Neutrophil (primary cell): Measurements from ENCODE around the gene TUBB4B.

Source experiments
- H3K27ac ChIP-seq: fragments of 200-600 bp; sonication (generic); 2 replicates; pipeline ENCODE4 v1.5.1; 2016; ENCODE audit warnings: mild to moderate bottlenecking, moderate library complexity
- H3K27me3 ChIP-seq: fragments of 200-600 bp; sonication (generic); 2 replicates; pipeline ENCODE4 v1.6.0; 2016; ENCODE audit warnings: mild to moderate bottlenecking
- H3K36me3 ChIP-seq: fragments of 200-600 bp; sonication (generic); 2 replicates; pipeline ENCODE4 v1.5.1; 2017
- H3K4me1 ChIP-seq, 2 experiments: fragments of 200-600 bp in 1 of 2; sonication (generic) in 1 of 2; 1 replicate in 1 of 2; 2 replicates in 1 of 2; pipeline versions ENCODE4 v1.5.1 to v1.6.1; 2013 to 2016; ENCODE audit warnings: low read depth in 1 of 2, low read length in 1 of 2, mild to moderate bottlenecking in 1 of 2, moderate library complexity in 1 of 2; ENCODE audit not compliant: control insufficient read depth in 1 of 2, insufficient read depth in 1 of 2
- H3K4me3 ChIP-seq, 2 experiments: fragments of 200-600 bp in 1 of 2; sonication (generic) in 1 of 2; 1 replicate in 1 of 2; 2 replicates in 1 of 2; pipeline ENCODE4 v1.5.1; 2013 to 2016; ENCODE audit warnings: low read depth in 1 of 2, low read length in 1 of 2, mild to moderate bottlenecking in 1 of 2, moderate library complexity in 1 of 2
- H3K9me3 ChIP-seq: fragments of 200-600 bp; sonication (generic); 2 replicates; pipeline ENCODE4 v1.5.1; 2016
- CTCF ChIP-seq: fragments of 200-600 bp; sonication (generic); IDR thresholded peaks from 2 replicates; pipeline ENCODE4 v1.5.1; 2016; ENCODE audit warnings: antibody characterized with exemption

The TUBB4B gene

GRCh38 chr9:137245450-137246421, 4.6 kb downstream of the TUBB4B start:
- TF ChIP-seq CTCF = no peak
- Histone ChIP-seq H3K9me3 (no peaks in the 10 kb centered on the region), H3K4me1 (peaks cover 28 to 29% of the 10 kb centered on the region in 2 experiments), H3K36me3 (peaks cover 23% of the 10 kb centered on the region), H3K27me3 (no peaks in the 10 kb centered on the region), H3K27ac (no peak overlapping the region), H3K4me3 (no peak overlapping the region)

- no peaks in the 10 kb centered on the region for H3K9me3 ChIP-seq
- peaks cover 16% of the 10 kb centered on the region for H3K36me3 ChIP-seq
- peaks cover 21% of the 10 kb centered on the region in 2 experiments for H3K4me1 ChIP-seq
- H3K27me3 ChIP-seq = no peaks in the 10 kb centered on the region
- no peak overlapping the region for H3K4me3 ChIP-seq
- H3K27ac ChIP-seq = no peak overlapping the region
- TF ChIP-seq CTCF = no peak
Observed at GRCh38 chr9:137247135-137247915, 6.2 kb downstream of the TUBB4B start.

GRCh38 chr9:137247916-137248175, 6.8 kb downstream of the TUBB4B start:
- no peaks in the 10 kb centered on the region for H3K9me3 ChIP-seq
- no peak overlapping the region for H3K27ac ChIP-seq
- TF ChIP-seq CTCF = no peak
- peaks cover 11% of the 10 kb centered on the region for H3K36me3 ChIP-seq
- no peaks in the 10 kb centered on the region for H3K27me3 ChIP-seq
- H3K4me3 ChIP-seq = no peak overlapping the region
- H3K4me1 ChIP-seq = peaks cover 15 to 16% of the 10 kb centered on the region in 2 experiments

- no peak overlapping the region for H3K27ac ChIP-seq
- TF ChIP-seq CTCF = no peak
- no peaks in the 10 kb centered on the region for H3K9me3 ChIP-seq
- H3K27me3 ChIP-seq = no peaks in the 10 kb centered on the region
- no peak overlapping the region for H3K4me3 ChIP-seq
- H3K4me1 ChIP-seq = peaks cover 9 to 13% of the 10 kb centered on the region in 2 experiments
- no peaks in the 10 kb centered on the region for H3K36me3 ChIP-seq
Observed at GRCh38 chr9:137250329-137251193, 9.5 kb downstream of the TUBB4B start.

- Histone ChIP-seq H3K27ac (no peak within 1 kb of the TSS), H3K9me3 (no peaks in the 10 kb centered on the region), H3K27me3 (no peaks in the 10 kb centered on the region), H3K4me3 (no peak within 1 kb of the TSS), H3K36me3 (no peaks in the 10 kb centered on the region), H3K4me1 (peaks cover 14 to 19% of the 10 kb centered on the region in 2 experiments)
- no peak for TF ChIP-seq CTCF
Observed at GRCh38 chr9:137251194-137251461, 10.0 kb downstream of the TUBB4B start, which contains the start of gene STPG3. TSS of gene STPG3 (plus strand) at chr9:137251286. CDS start at chr9:137251287, 1 bp downstream.
